Measurements from ENCODE around the gene PDZD2. TPM values are rescaled to one million over a fixed set of nuclear protein-coding genes. Genes with fewer than 3 reads are reported as not detected.

PDZD2 gene
- total RNA-seq, 2 experiments from 2014 or later, result not detected

DNA sequence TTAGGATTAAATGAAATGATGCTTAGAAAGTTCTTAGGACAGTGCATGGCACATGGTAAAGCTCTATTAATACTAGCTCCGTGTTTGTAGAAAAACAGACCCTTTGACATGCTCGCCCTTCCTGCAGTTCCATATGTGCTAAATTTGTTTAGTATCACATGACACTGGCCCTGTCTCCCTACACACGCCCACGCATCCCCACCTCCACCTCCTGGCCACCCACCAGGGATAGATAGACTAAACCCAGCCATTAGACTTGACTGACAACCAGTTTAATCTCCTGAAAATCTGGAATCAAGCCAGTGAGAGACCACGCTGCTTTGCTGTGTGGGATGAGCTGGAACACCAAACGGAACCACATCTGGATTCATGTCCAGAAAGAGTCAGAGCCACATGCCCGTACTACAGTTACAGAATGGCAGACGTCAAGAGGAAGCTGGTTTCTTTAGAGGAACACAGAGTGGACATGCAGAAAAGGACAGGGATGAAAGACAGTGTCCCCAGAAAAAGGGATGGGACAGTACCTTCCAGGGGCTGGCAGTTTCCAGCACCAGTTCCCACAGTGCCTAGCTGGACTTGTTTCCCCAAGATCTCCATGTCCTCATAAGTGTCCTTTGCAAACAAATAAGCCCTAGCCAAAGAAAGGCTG, 186.1 kb downstream of the PDZD2 start:
- no peak overlapping the region for H3K27ac Mint-ChIP-seq
- H3K4me1 Mint-ChIP-seq (ENCODE audit: low read depth), result no peaks in the 10 kb centered on the region
- ChIA-PET POLR2A (no interaction called here), CTCF (interaction anchor here (0.7 to 4.3 kb wide), 4 partner anchors 241 to 268 kb away, joined by 3 to 35 read pairs (median 14); no protein-coding TSS in a partner anchor)
- no peak overlapping the region for H3K4me3 Mint-ChIP-seq
- H3K27me3 Mint-ChIP-seq (ENCODE audit: low read depth), result peaks cover 4% of the 10 kb centered on the region
- DNase-seq (no peak), ATAC-seq (no peak)
- no peaks in the 10 kb centered on the region for H3K9me3 Mint-ChIP-seq (ENCODE audit: insufficient read depth)
- H3K36me3 Mint-ChIP-seq (ENCODE audit: low read depth), result no peaks in the 10 kb centered on the region

DNA sequence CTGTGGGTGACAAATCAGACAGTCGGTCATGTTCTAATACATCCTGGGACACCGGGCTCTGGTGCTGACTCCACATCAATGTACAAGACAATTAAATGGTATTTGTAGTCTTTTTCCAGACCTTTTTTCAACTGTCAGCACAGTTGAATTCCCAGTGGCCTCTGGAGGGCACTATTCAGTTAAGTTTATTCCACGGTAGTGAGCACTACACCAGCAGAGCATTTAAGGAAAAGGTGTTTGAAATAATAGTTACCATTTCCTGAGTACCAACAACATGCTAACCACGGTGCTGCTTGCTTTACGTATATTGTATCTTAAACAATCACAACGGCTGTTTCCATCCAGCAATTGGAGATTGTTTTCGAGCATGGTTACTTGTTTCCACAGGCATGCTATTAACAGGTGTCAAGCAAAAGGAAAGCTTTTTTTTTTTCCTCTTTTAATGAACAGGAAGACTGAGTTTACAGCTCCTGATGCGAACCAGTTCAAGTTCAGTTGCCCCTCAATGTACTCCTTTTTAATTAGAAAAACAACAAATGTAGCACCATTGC, 186.7 kb downstream of the PDZD2 start:
- no peak overlapping the region for H3K27ac Mint-ChIP-seq
- peak; percentile 72 for ATAC-seq
- ChIA-PET POLR2A (no interaction called here), CTCF (interaction anchor here (1.0 to 4.3 kb wide), 4 partner anchors 240 to 268 kb away, joined by 3 to 35 read pairs (median 15); no protein-coding TSS in a partner anchor)
- H3K36me3 Mint-ChIP-seq (ENCODE audit: low read depth), result no peaks in the 10 kb centered on the region
- DNase-seq, result peak; percentile 57
- peaks cover 4% of the 10 kb centered on the region for H3K27me3 Mint-ChIP-seq (ENCODE audit: low read depth)
- H3K4me1 Mint-ChIP-seq (ENCODE audit: low read depth), result no peaks in the 10 kb centered on the region
- no peak overlapping the region for H3K4me3 Mint-ChIP-seq
- peaks cover 2% of the 10 kb centered on the region for H3K9me3 Mint-ChIP-seq (ENCODE audit: insufficient read depth)

DNA sequence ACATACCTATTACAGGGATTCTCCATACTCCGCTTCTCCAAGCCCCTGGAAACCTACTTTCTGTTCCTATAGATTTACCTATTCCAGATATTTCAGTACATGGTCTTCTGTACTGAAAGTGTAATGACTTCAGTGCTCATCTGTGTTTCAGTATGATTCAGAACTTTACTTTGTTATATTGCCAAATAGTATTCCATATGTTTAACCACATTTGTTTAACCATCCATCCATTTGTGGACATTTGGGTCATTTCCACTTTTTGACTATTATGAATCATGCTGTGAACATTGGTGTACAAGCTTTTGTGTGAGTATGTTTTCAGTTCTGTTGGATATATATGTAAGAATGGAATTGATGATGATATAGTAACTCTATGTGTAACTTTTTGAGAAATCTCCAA, 188.9 kb downstream of the PDZD2 start:
- CTCF ChIA-PET, result interaction anchor here (1.0 to 1.7 kb wide), 2 partner anchors 249 to 265 kb away, joined by 3 to 5 read pairs; no protein-coding TSS in a partner anchor

DNA sequence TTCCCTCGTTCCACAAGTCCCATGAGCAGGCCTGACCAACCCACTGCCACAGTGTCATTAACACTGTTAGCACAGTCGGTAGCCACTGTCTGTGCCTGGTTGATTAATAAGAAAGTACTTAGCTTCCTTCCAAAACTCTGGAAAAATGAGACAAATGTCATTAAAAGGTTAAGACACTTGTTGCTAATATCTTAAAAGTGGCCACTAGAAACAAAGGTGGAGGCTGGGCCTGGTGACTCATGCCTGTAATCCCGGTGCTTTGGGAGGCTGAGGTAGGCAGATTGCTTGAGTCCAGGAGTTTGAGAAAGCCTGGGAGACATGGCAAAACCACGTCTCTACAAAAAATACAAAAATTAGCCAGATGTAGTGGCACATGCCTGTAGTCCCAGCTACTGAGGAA, 194.0 kb downstream of the PDZD2 start:
- no peak for DNase-seq
- CTCF ChIA-PET, result interaction anchor here (1.3 kb wide), 1 partner anchor 260 kb away, joined by 3 read pairs; no protein-coding TSS in a partner anchor
- no peak for ATAC-seq
- Mint-ChIP-seq H3K27me3 (ENCODE audit: low read depth) (no peaks in the 10 kb centered on the region), H3K36me3 (ENCODE audit: low read depth) (no peaks in the 10 kb centered on the region), H3K27ac (no peak overlapping the region), H3K4me1 (ENCODE audit: low read depth) (no peaks in the 10 kb centered on the region), H3K9me3 (ENCODE audit: insufficient read depth) (peaks cover 6% of the 10 kb centered on the region), H3K4me3 (no peak overlapping the region)
- POLR2A ChIA-PET, result no interaction called here

More for the DNA sequence above, 188.9 kb downstream of the PDZD2 start:
- no peaks in the 10 kb centered on the region for H3K36me3 Mint-ChIP-seq (ENCODE audit: low read depth)
- peaks cover 6% of the 10 kb centered on the region for H3K9me3 Mint-ChIP-seq (ENCODE audit: insufficient read depth)
- peaks cover 4% of the 10 kb centered on the region for H3K27me3 Mint-ChIP-seq (ENCODE audit: low read depth)
- no peak for DNase-seq
- ATAC-seq, result no peak
- H3K4me1 Mint-ChIP-seq (ENCODE audit: low read depth), result no peaks in the 10 kb centered on the region
- no peak overlapping the region for H3K27ac Mint-ChIP-seq
- no peak overlapping the region for H3K4me3 Mint-ChIP-seq
- POLR2A ChIA-PET, result no interaction called here

DNA sequence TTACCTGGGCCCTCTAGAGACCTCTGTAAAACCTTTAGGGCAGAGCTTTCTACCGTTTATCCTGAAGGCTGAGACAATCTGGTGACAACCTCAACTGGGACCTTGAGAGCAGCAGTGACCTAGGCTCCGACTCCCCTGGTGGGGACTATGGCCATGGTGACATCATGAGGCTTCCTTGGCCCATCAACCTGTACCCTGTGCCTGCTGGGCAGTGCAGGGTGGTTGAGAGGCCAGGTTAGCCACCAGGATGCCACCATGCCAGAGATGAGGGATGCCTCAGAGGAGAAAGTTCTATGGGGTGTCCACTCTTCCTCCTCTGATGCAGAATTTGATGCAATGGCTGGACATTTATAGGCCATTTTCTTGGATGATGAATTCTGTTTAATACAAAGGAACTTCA, 194.8 kb downstream of the PDZD2 start:
- ATAC-seq, result no peak

DNA sequence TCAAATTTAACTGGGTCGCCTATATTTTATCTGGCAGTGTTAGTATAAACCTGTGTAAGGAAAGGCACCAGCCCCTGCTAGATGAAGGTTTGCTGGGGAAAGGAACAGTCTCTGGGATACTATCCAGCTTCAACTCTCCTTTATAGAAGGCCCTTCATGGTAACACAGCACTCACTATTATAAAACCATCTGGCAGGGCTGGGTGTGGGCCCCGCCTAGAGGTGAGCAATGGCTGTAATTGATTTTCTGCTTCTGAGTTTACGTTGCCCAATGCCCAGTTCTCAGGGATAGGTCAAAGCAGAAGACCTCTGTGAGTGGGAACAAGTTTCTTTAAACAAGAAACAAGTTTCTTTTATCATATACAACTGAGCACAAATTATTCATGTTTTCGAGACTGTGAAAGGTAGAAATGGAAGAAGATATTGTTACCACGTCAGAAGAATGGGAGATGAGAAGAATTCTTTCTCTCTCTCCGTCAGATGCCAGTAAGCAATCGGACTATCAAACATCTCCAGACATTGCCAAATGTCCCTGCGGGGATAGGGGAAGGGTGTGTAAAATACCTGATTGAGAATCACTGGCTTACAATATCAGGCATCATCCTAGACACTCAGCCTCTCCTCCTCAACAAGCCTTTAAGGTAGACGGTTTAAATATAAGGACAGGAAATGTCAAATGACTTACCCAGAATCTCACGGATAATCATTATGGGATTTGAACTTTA, 205.9 kb downstream of the PDZD2 start:
- H3K27ac Mint-ChIP-seq, result no peak overlapping the region
- POLR2A ChIA-PET, result no interaction called here
- DNase-seq, result no peak
- no peaks in the 10 kb centered on the region for H3K27me3 Mint-ChIP-seq (ENCODE audit: low read depth)
- no peaks in the 10 kb centered on the region for H3K36me3 Mint-ChIP-seq (ENCODE audit: low read depth)
- CTCF ChIA-PET, result no interaction called here
- ATAC-seq, result no peak
- no peak overlapping the region for H3K4me3 Mint-ChIP-seq
- H3K4me1 Mint-ChIP-seq (ENCODE audit: low read depth), result no peaks in the 10 kb centered on the region
- no peaks in the 10 kb centered on the region for H3K9me3 Mint-ChIP-seq (ENCODE audit: insufficient read depth)

More for the DNA sequence above, 194.8 kb downstream of the PDZD2 start:
- no peak overlapping the region for H3K27ac Mint-ChIP-seq
- ChIA-PET POLR2A (no interaction called here), CTCF (interaction anchor here (1.0 to 1.3 kb wide), 2 partner anchors 243 to 259 kb away, joined by 3 read pairs; no protein-coding TSS in a partner anchor)
- no peaks in the 10 kb centered on the region for H3K4me1 Mint-ChIP-seq (ENCODE audit: low read depth)
- H3K27me3 Mint-ChIP-seq (ENCODE audit: low read depth), result no peaks in the 10 kb centered on the region
- H3K9me3 Mint-ChIP-seq (ENCODE audit: insufficient read depth), result peaks cover 6% of the 10 kb centered on the region
- DNase-seq, result no peak
- H3K36me3 Mint-ChIP-seq (ENCODE audit: low read depth), result no peaks in the 10 kb centered on the region
- H3K4me3 Mint-ChIP-seq, result no peak overlapping the region

DNA sequence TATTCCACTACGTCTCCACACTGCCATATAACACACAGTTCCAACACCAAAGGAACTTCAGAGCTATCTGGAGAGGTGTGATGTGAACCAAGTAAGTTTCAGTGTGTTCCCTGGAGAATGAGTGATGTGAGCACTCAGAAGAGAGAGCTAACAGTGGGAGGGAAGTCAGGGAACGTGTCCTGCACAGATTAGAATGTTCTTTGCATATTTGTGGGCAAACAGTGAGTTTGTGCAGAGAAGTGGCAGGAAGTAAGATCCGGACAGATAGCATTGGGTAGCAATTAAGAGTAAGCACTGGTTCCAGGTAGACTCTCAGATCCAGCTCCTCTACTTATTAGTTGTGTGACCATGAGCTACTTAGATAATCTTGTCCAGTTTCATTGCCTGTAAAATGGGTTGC, 206.4 kb downstream of the PDZD2 start:
- no peaks in the 10 kb centered on the region for H3K4me1 Mint-ChIP-seq (ENCODE audit: low read depth)
- H3K4me3 Mint-ChIP-seq, result no peak overlapping the region
- DNase-seq (no peak), ATAC-seq (no peak)
- H3K9me3 Mint-ChIP-seq (ENCODE audit: insufficient read depth), result no peaks in the 10 kb centered on the region
- H3K27me3 Mint-ChIP-seq (ENCODE audit: low read depth), result no peaks in the 10 kb centered on the region
- H3K36me3 Mint-ChIP-seq (ENCODE audit: low read depth), result no peaks in the 10 kb centered on the region
- ChIA-PET POLR2A (no interaction called here), CTCF (interaction anchor here (1.0 kb wide), 1 partner anchor 231 kb away, joined by 3 read pairs; no protein-coding TSS in a partner anchor)
- no peak overlapping the region for H3K27ac Mint-ChIP-seq

DNA sequence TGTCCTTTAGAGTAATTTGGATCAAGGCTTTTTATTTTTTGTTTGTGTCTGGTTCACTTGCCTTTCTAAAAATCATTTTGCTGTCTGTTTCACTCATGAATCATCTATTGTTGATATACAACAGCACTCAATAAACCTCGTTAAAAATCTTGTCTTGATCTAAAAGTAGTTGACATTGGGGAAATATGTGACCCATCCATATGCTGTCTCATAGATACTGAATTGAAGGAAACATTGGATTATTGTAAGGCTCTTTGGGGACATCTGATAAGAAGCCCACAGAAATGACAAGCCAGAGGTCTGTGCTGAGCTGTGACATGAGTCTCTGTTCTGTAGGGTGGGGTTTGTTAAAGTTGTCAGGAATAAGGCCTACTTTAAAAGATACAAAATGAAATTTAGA, 208.0 kb downstream of the PDZD2 start:
- H3K9me3 Mint-ChIP-seq (ENCODE audit: insufficient read depth), result no peaks in the 10 kb centered on the region
- H3K4me1 Mint-ChIP-seq (ENCODE audit: low read depth), result no peaks in the 10 kb centered on the region
- no peak overlapping the region for H3K4me3 Mint-ChIP-seq
- H3K36me3 Mint-ChIP-seq (ENCODE audit: low read depth), result no peaks in the 10 kb centered on the region
- CTCF ChIA-PET, result no interaction called here
- DNase-seq (no peak), ATAC-seq (no peak)
- H3K27me3 Mint-ChIP-seq (ENCODE audit: low read depth), result peaks cover 6% of the 10 kb centered on the region
- H3K27ac Mint-ChIP-seq, result no peak overlapping the region
- POLR2A ChIA-PET, result no interaction called here

DNA sequence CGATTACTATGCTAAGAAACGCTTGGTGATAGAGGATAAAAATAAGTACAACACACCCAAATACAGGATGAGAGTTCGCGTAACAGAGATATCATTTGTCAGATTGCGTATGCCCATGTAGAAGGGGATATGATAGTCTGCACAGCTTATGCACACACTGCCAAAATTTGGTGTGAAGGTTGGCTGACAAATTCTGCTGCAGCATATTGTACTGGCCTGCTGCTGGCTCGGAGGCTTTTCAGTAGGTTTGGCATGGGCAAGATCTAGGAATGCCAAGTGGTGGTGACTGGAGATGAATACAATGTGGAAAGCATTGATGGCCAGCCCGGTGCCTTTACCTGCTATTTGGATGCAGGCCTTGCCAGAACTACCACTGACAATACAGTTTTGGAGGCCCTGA, 208.4 kb downstream of the PDZD2 start:
- CTCF ChIA-PET, result no interaction called here

DNA sequence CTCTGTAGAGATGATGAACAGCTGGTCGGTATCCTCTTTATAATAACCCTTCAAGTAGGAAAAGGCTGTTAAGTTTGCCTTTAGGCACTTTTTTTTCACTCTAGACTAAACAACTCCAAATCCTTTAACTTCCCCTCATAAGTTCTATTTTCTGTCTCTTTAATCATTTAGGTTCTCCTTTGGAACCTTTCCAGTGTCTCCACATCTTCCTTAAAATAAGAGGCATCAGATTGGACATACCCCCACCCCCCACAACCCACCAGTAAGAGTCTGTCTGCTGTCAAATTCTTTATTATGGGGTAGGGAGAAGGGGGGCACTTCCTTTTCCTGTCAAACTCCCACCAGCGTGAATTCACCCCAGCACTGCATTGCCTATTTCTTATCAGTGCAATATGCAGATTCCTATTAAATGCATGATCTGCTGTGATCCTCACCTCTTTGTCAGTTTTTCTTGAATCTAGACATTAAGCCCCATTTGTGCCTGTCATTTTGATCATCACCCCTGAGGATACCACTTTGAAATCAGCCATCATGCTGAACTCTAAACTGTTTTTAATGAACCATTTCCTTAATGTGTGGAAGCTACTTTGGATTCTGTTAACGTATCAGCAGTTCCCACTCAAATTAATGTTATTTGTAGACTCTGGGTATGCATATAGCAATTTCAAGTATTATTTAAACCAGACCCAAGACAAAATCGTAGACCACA, 212.2 kb downstream of the PDZD2 start:
- Mint-ChIP-seq H3K4me3 (no peak overlapping the region), H3K36me3 (ENCODE audit: low read depth) (peaks cover 3% of the 10 kb centered on the region), H3K27ac (no peak overlapping the region), H3K4me1 (ENCODE audit: low read depth) (peaks cover 11% of the 10 kb centered on the region), H3K27me3 (ENCODE audit: low read depth) (peaks cover 31% of the 10 kb centered on the region), H3K9me3 (ENCODE audit: insufficient read depth) (no peaks in the 10 kb centered on the region)
- no peak for DNase-seq
- ChIA-PET POLR2A (interaction anchor here (0.5 kb wide), 1 partner anchor 463 kb away, joined by 3 read pairs; no protein-coding TSS in a partner anchor), CTCF (no interaction called here)
- no peak for ATAC-seq

More for the DNA sequence above, 208.4 kb downstream of the PDZD2 start:
- no peaks in the 10 kb centered on the region for H3K4me1 Mint-ChIP-seq (ENCODE audit: low read depth)
- H3K36me3 Mint-ChIP-seq (ENCODE audit: low read depth), result no peaks in the 10 kb centered on the region
- H3K4me3 Mint-ChIP-seq, result no peak overlapping the region
- ATAC-seq (no peak), DNase-seq (no peak)
- no peak overlapping the region for H3K27ac Mint-ChIP-seq
- POLR2A ChIA-PET, result interaction anchor here (0.6 kb wide), 1 partner anchor 374 kb away, joined by 3 read pairs; no protein-coding TSS in a partner anchor
- peaks cover 6% of the 10 kb centered on the region for H3K27me3 Mint-ChIP-seq (ENCODE audit: low read depth)
- no peaks in the 10 kb centered on the region for H3K9me3 Mint-ChIP-seq (ENCODE audit: insufficient read depth)

DNA sequence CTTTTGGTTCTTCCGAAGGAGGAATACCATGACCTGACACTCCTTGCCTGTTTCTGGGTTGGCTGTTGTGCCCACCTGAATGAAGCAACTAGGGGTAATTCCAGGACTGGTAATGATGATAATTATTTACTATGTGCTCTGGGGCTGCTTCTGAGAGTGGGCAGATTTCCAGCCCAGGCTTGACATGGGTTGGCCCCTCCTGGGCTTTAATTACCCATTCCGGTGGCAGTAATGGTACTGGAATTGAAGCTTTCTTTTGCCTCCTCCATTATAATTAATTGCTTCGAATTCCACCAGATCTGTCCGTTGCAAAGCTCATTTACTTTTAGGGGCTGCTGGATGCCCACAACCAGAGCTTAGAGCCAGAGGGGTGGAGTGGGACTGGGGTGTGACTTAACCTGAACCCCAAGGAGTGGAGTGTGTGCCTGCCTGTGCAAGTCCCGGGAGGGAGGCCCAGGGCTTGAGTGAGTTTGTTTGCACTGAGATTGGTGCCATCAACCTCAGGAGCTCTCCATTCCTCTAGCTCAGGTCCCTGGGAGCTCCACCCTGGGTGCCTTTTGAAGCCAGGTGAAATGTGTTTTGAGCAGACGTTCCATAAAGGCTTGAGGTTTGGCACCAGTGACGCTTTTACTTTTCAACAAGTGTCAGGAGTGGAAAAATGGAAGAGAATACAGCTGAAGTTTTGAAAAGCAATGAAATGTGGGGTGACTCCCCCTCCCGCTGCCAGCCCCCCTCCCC, 214.6 kb downstream of the PDZD2 start:
- DNase-seq (no peak), ATAC-seq (no peak)
- Mint-ChIP-seq H3K27ac (no peak overlapping the region), H3K27me3 (ENCODE audit: low read depth) (peaks cover 40% of the 10 kb centered on the region), H3K4me3 (no peak overlapping the region), H3K4me1 (ENCODE audit: low read depth) (peaks cover 11% of the 10 kb centered on the region), H3K36me3 (ENCODE audit: low read depth) (peaks cover 3% of the 10 kb centered on the region), H3K9me3 (ENCODE audit: insufficient read depth) (no peaks in the 10 kb centered on the region)
- ChIA-PET POLR2A (interaction anchor here (0.5 kb wide), 1 partner anchor 36 kb away, joined by 3 read pairs; no protein-coding TSS in a partner anchor), CTCF (no interaction called here)

Measured in activated CD8-positive, alpha-beta T cell treated with anti-CD3 and anti-CD28 coated beads, Interleukin-2, amount 10 ng/mL, durations not matched to agents 7 days and 5 days (primary cell).